HuH-7.5 (cell line): Measurements from ENCODE around the gene RNF26.

Experiments
- DNase-seq: peaks from one replicate; pipeline ENCODE4 v3.0.0; 2011; ENCODE audit warnings: low spot score

The RNF26 gene

DNA sequence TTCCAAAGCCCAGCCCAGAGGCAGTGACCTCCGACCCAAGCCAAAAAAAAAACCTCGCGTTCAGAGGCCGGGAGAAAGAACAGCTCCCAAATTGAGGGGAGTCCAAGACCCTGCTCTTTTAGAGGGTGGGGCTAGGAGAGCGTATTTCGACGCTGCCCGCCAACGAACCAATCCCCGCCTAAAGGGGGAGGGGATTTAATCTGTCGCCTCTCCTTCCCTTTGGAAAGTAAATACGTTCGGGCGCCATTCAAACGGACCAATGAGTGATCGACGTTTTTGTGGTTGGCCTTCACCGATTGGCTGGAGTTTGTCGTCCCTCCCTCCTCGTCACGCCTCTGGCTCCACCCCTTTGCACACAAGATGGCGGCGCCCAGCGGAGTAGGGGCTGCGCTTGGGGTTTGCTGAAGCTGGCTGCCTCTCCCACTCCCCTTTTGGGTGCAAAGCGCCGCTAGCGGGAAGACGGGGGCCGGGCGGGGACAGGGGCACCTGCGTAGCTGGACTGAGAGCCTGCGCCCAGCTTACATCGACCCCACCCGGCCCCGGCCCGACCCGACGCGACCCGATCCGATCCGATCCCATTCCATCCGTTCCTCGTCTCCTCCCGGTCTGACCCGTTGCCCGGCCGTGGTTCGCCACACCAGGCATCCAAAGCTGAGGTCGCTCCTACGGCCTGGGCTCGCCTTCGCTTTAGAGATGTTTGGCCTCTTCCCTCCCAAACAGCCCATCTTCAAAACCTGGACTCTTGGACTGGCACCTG lies at the start of gene RNF26:
TSS of gene RNF26 (plus strand) at position 354 of the 757 bp plus-strand sequence. CDS start 596 bp downstream, outside the sequence.
- peak; percentile 97 for DNase-seq

DNA sequence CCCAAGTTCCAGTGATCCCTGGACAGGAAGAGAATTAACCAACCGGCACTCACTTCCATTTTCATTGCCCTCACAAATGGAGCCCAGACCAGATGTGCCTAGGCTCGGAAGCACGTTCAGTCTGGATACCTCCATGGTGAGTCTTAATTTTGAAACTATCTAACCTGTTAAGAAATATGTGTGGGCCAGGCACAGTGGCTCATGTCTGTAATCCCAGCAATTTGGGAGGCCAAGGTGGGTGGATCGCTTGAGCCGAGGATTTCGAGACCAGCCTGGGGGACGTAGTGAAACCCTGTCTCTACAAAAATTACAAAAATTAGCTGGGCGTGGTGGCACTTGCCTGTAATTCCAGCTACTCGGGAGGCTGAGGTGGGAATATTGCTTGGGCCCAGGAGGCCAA lies 48.9 kb upstream of the RNF26 start:
- DNase-seq, result no peak

DNA sequence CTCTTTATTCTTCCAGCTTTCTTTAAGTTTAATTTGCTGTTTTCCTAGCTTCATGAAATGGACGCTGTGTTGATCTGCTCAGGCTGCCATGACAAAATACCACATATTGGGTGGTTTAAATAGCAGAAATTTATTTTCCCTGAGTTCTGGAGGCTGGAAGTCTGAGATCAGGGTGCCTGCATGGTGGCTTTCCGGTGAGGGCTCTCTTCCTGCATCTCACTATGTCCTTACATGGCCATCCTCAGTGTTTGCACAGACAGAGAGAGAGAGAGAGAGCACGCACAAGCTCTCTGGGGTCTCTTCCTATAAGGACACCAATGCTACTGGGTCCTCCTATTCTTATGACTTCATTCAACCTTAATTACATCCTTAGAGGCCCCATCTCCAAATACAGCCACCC lies 46.1 kb upstream of the RNF26 start:
- DNase-seq, result no peak

DNA sequence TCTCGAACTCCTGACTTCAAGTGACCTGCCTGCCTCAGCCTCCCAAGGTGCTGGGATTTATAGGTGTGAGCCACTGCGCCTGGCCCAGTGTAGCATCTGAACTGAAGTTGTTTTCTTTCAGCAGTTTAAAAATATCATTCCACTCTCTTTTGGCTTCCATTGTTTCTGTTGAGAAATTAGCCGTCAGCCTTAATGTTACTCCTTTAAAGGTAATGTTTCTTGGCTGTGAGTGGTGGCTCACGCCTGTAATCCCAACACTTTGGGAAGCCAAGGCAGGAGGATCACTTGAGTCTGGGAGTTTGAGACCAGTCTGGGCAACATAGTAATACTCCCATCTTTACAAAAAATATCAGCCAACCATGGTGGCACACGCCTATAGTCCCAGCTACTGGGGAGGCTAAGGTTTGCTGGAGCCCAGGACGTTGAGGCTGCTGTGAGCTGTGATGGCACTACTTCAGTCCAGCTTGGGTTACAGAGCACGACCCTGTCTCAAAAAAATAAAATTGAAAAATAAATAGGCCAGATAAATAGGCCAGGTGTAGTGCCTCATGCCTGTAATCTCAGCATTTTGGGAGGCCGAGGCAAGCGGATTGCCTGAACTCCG lies 43.3 kb upstream of the RNF26 start:
- DNase-seq, result no peak

DNA sequence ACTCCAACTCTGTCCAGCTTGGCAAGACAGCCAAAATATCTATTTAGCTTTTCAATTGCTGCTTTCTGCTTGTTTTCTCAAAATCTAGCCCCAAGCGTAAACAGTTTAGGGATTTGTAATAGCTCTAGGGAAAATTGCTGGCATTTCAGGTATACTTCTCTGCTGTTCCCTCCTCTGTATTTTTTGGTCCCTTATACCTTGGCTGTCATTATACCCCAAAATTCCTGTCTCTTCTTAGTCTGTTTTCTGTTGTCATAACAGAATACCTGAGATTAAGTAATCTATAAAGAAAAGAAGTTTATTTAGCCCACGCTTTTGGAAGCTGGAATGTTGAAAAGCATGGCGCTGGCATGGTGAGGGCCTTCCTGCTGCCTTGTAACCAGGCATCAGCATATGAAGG lies 40.9 kb upstream of the RNF26 start:
- no peak for DNase-seq

DNA sequence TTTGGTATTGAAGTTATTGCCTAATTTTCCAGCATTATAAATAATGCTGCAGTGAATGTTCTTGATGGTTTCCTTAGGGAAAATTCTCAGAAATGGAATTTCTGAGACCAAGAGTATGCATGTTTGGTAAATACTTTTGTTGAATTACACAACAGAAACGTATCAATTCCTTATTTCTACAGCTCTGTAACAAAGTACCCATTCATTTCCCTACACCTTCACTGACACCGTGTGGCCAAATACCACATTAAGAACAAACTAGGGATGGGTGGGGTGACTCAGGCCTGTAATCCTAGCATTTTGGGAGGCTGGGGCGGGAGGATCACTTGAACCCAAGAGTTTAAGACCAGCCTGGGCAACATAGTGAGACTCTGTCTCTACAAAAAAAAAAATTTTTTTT lies 39.1 kb upstream of the RNF26 start:
- DNase-seq, result no peak

DNA sequence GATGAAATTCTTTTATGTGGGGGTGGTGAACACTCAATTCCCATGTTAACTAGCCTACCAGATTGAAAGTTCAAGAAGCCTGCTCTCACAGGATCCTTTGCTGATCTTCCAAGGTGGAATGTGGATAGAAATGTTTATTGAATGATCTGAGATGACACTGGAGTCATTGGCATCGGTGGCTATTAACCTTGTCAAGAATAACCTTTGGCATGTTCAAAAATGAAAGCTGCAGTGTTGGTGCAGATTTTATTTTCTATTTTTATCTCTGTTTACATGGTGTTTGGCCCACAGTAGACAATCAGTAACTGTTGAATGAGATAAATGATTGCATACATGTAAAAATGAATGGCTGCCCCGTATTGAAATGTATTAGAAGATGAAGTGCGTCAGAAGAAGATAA lies 36.4 kb upstream of the RNF26 start:
- DNase-seq, result no peak

DNA sequence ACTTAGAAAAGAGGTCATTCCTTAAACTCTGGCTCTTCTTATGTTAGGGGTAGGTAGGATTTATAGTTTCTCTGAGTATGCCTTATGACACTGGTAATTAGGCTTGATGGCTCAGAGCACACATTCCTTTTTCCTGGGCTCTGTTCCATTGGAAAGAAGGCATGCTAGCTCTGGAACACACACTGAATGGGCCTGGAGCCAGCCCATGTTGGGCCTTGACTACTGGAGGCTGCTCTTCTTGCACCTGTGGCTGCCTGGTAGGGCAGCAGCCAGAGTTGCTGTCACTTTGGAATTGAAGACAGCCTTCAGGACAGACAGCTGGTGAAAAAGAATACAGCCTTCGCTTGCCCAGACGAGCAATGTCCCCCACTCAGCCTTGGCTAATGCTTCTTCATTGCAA lies 35.6 kb upstream of the RNF26 start:
- no peak for DNase-seq

DNA sequence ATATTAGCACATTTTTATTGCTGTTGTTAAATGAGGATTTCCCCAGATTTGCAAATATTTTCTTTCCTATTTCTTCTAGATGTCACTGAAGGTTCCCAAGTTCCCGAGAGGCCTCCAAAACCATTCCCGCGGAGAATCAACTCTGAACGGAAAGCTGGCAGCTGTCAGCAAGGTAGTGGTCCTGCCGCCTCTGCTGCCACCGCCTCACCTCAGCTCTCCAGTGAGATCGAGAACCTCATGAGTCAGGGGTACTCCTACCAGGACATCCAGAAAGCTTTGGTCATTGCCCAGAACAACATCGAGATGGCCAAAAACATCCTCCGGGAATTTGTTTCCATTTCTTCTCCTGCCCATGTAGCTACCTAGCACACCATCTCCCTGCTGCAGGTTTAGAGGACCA lies 34.9 kb upstream of the RNF26 start:
- DNase-seq, result no peak

DNA sequence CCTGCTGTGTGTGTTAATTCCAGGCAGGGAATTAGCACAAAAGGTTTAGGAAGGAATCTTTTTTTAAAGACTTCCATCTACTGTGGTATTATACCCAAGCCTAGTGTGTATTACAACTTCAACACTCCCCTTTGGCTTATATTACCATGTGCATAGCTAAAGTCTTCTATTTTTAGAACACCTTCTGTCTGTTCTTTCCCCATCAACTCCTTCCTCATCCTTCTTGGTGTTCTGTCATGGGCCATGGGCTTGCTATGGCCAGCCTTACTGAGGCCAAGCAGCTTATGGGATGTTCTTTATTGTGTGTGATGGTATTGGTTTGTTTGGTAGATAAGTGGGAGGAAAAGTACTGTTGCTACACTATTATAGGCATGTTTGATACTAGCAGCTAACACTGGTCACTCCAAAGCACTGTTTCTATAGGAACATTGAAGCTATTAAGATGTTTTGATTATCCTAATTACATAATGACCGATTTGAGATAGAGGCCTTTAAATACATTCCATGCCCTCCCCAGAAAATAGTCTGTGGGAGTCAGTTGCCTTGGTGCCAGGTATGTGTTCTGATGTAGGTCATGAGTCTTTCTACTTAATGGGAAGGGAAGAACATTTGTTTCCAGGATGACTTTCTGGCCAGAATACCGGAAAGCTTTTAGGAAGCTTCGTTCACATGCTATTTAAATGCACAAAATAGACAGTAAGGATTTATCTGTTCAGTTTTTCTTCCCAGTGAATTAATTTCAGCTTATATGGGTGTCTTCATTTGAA lies 33.9 kb upstream of the RNF26 start:
- DNase-seq, result no peak

DNA sequence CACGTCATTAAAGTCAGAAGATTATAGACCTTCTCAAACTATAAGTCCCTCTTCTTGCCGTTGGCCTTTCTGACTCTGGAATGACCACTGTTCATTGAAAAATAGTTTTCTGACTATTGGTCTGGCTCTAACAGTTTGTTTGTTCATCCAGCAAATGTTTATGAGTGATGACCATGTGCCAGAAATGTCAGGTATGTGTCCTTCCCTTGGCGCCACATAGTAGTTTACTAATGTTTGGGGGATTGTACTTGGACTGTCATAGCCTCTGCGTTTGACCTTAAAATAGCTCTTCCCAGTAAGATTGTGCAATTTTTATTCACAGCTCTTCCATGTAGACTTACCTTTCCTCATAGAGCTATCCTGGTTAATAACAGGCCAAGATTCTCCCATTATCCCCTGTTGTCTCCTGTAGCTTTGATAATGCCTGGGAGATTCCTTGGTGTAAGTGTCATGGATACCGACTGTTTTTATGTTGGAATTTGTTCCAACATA lies 31.1 kb upstream of the RNF26 start:
- no peak for DNase-seq

DNA sequence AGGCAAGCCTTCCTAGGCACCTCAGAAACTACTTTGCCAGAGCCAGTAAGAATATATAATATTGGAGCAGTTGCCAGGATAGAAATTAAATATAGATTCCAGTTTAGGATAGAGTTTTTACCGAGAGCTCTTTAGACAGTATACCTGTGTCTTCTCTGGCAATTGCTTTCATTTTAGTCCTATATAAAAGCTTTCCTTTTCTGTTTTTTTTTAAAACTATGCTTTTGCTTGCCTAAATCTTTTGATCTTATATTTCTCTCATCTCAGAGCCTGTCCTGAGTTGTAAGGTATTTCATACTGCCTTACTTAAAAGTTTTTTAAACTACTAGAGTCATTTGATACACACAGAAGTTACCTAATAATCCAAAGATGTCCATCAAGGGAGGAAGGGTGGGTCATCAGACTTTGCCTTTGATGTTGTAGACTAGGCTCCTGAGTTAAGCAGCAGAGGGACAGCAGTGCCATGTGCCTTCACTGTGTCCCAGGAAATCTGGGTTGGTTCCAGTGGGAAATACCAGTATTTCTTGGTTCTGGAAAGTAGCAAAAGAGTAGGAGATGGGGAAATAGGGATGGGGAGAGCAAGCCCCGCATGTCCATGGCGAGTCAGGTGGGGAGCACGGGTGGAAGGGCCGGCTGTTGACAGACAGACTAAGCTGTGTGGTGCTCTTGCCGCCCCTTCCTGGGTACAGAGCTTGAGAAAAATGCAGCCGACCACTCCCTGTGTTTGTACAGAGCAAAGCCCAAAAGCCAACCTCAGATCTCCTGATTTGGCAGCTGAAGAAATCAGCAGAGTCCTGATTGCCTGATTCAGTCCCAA lies 28.6 kb upstream of the RNF26 start:
- no peak for DNase-seq

DNA sequence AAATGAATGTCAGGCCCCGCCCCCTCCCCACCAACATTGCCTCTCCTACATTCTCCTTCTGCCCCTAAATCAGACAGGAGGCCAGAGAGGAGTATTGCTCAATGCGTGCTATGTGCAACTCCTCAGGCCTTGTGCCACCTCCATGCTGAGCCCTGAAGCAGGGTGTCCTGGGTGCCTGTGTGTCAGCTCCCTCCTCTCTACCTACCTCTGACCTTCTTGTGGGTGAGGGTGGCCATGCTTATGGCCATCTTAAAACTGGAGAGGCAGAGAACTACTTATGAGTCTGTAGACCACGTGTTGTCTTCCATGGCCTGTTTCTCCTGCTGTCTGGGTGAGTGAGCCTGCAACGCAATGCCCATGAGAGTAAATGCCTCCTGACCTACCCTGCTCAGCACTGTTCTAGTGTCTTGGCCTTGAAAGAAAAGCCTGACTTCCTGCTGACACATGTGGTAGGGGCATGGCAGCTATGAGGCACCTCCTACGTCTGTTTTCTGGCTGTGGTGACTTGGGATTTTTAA lies 27.9 kb upstream of the RNF26 start:
- no peak for DNase-seq

DNA sequence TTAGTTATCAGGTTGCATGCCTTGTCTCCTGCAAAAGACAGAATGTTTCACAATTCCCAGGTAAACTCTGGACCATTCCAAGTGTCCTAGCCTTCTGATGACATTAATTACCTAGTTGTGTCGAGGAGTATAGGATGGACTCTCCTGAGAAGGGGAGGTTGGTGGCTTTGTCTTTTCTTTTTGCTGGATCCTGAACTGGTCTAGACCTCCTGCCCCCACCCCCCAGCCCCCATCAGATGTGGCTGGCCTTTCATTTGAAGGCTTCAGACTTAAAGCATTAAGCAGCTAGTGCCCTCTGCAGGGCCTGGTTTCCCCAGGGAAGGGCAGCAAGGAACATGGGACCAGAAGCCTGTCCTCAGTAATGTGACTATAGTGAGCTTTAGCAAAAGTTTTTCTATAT lies 27.1 kb upstream of the RNF26 start:
- no peak for DNase-seq

DNA sequence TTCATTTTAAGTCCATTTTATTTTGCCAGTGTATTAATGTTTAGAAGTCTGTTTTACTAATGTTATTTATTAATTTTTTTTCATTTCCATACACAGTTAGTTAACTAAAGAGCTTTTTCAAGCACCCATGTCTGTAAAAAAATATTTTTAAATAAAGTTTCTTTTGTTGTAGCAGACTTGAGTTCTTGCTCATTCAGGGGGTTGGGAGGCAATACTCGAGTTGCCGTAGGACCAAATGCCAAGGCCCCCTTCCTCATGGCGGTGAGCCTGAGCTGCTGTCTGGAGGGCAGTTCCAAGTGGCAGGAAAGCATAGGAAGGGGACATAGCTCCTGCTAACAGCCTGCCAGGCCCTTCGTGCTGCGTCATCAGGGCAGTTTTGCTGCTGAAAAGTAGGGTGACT lies 26.4 kb upstream of the RNF26 start:
- DNase-seq, result no peak

DNA sequence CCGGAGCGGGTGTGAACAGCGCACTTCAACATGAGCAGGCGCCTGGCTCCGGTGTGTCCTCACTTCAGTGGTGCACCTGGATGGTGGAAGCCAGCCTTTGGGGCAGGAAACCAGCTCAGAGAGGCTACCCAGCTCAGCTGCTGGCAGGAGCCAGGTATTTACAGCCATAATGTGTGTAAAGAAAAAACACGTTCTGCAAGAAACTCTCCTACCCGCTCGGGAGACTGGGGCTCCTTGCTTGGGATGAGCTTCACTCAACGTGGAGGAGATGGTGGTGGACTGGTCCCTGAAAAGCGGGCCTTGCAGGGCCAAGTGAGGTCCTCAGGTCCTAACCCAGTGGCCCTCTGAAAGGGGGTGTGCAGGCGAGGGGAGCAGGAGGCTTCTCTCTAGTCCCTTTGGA lies 24.9 kb upstream of the RNF26 start:
- no peak for DNase-seq

DNA sequence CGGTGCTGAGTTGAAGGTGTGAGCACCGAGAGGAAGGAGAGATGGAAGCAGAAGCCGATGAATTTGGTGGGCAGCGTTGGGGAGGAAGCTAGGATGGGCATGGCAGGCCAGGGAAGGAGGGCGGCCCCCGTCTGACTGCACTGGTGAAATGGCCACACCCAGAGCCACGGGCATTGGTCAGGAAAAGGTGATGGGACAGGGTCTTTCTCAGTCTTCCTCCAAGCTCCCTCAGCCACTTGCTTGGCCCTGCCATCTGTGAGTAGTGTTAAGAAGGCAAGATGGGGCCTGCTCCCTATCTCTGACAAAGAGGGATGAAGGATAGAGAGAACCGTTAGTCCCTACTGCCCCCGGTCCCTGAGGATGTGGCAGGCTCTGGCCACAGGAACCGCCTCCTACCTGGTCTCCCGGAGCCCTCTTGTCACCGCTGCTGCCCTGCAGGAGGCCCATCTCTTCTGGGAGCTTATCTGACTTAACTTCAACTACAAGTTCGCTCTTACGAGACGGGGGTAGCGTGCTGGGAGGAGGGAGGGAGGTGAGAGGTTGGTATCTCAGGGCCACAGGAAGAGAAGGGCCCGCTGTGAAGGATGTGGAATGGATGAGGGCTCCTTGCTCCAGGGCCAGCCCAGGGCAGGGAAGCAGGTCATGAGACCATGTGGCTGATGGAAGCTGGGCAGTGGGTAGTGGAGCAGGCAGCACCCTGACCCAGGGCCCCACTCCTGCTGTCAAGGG lies 24.2 kb upstream of the RNF26 start:
- no peak for DNase-seq

DNA sequence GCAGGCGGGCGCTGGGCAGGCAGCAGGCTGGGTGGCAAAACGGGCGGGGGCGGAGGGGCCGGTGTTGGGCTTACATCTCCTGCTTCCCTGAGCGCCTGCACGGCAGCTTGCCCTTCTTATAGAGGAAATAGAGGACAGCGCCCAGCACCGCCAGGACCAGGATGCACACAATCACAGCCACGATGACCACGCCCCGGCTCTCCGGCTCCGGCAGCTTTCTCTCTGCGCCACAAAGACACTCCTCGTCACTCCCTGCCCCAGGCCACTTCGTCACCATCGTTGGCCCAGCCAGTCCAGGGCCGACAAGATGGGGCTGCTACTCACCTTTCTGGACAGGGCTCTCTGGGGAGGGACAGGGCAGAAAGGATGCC lies 23.7 kb upstream of the RNF26 start:
- DNase-seq, result no peak

DNA sequence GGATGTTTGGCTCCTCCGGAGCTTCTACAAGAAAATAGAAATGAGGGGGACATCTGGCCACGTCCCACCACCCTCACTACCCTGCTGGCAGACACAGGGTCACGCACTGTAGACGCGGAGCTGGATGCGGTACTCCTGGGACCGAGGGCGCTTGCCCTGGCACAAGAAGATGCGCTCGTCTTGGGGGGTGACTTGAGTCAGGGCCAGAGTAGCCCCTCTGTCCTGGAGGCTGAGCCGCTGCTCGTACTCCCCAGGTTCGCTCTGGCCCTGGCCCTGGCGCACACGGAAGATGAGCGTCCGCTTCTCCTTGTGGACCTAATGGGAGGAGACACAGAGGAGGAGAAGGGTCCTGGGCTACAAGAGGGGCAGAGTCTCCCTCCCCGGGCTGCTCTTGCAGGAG lies 19.6 kb upstream of the RNF26 start:
- no peak for DNase-seq

DNA sequence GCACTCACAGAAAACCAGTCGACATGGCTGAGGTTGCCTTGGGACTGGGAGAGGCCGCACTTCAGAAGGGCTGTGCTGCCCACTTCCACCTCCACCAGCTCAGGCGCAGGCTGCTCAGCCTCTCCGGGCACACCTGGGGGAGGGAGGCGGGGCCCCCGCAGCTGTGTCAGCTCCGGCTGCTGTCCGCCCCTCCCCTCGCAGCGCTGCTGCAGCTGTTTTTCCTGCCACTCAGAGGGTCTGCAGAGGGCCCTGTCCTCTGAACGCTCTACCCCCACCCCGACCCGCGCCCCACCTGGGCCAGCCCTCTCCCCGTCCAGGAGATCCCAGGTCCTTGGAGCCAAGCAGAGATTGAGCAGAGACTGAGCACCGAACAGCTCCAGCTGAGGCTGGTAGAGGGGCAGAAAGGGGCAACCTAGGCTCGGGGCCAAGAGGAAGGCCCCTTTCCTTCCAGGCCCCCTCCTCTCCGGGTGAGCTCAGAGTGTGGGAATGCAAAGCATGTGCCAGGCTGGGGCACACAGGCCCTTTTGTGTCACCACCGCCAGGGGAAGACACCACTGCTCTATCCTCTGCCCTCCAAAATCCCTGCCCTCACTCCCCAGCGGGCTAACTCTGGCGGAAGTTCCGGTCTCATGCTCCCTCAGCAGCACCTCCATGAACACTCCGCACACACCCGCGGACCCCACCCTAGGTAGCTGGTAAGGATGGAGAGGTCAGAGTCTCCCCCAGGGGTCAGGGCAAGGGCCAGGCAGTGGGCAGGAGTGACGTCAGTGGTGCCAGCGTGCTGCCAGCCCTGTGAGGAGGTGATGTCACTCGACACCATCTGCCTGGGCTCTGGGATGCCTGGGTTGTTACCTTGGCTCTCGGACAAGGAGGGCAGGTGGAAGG lies 19.0 kb upstream of the RNF26 start:
- DNase-seq, result no peak
